ENCODE results near the gene PET117.
A peak's percentile ranks its signal among the peaks of the same experiment; 100 is the strongest.
"Not testable (repeated sequence)": the region's sequence is repeated elsewhere in the genome, so short reads cannot be mapped to it uniquely, and the experiment has no call there.

The PET117 gene

GRCh38 chr20:18137412-18138265 is at the start of gene PET117, which contains the start of gene KAT14:
Gene PET117, plus strand, starts transcription at chr20:18137863. Its CDS starts 93 bp downstream, at chr20:18137956.
Gene KAT14, plus strand, starts transcription at chr20:18137863. Its CDS starts 4,798 bp downstream, at chr20:18142661.
- DNase-seq (ENCODE audit: low spot score) = peak; percentile 89

- DNase-seq (ENCODE audit: low spot score) = not testable (repeated sequence)
Observed at GRCh38 chr20:18088298-18088697, 49.4 kb upstream of the PET117 start.

GRCh38 chr20:18088841-18089240 is 48.8 kb upstream of the PET117 start:
- DNase-seq (ENCODE audit: low spot score) = not testable (repeated sequence)

GRCh38 chr20:18090044-18090443 is 47.6 kb upstream of the PET117 start:
- DNase-seq (ENCODE audit: low spot score) = no peak

- DNase-seq (ENCODE audit: low spot score) = no peak
Observed at GRCh38 chr20:18090477-18090876, 47.2 kb upstream of the PET117 start.

GRCh38 chr20:18091623-18092022 is 46.0 kb upstream of the PET117 start:
- no peak for DNase-seq (ENCODE audit: low spot score)

- DNase-seq (ENCODE audit: low spot score) = no peak
Observed at GRCh38 chr20:18092890-18093289, 44.8 kb upstream of the PET117 start.

- DNase-seq (ENCODE audit: low spot score) = no peak
Observed at GRCh38 chr20:18093388-18093787, 44.3 kb upstream of the PET117 start.

GRCh38 chr20:18094191-18094590 is 43.5 kb upstream of the PET117 start:
- DNase-seq (ENCODE audit: low spot score) = no peak

GRCh38 chr20:18100569-18100968 is 37.1 kb upstream of the PET117 start:
- not testable (repeated sequence) for DNase-seq (ENCODE audit: low spot score)

- no peak for DNase-seq (ENCODE audit: low spot score)
Observed at GRCh38 chr20:18101125-18101810, 36.4 kb upstream of the PET117 start.

- no peak for DNase-seq (ENCODE audit: low spot score)
Observed at GRCh38 chr20:18103497-18103896, 34.2 kb upstream of the PET117 start.

- no peak for DNase-seq (ENCODE audit: low spot score)
Observed at GRCh38 chr20:18108326-18108725, 29.3 kb upstream of the PET117 start.

GRCh38 chr20:18128574-18128973 is 9.1 kb upstream of the PET117 start:
- not testable (repeated sequence) for DNase-seq (ENCODE audit: low spot score)

GRCh38 chr20:18132663-18133062 is 5.0 kb upstream of the PET117 start:
- DNase-seq (ENCODE audit: low spot score) = no peak

- DNase-seq (ENCODE audit: low spot score) = no peak
Observed at GRCh38 chr20:18133962-18134361, 3.7 kb upstream of the PET117 start.

GRCh38 chr20:18138266-18138582 is 561 bp downstream of the PET117 start:
- no peak for DNase-seq (ENCODE audit: low spot score)

GRCh38 chr20:18138639-18139583 is 1.2 kb downstream of the PET117 start:
- no peak for DNase-seq (ENCODE audit: low spot score)

- DNase-seq (ENCODE audit: low spot score) = no peak
Observed at GRCh38 chr20:18139832-18140231, 2.2 kb downstream of the PET117 start.

- DNase-seq (ENCODE audit: low spot score) = no peak
Observed at GRCh38 chr20:18144541-18145099, 7.0 kb downstream of the PET117 start.

- no peak for DNase-seq (ENCODE audit: low spot score)
Observed at GRCh38 chr20:18154342-18154741, 16.7 kb downstream of the PET117 start.

- no peak for DNase-seq (ENCODE audit: low spot score)
Observed at GRCh38 chr20:18156045-18156444, 18.4 kb downstream of the PET117 start.

Data from AG08395 (cell line).